MCF 10A (cell line): ENCODE results near the gene TBRG1. TPM values are rescaled to one million over a fixed set of nuclear protein-coding genes. Genes with fewer than 3 reads are reported as not detected.

ENCODE experiments used
- BruUV-seq: library from RNA; stranded (reverse); fragments of 400-500 nt; replicated peaks from 2 replicates; lab custom pipeline; 2021; lab: Mats Ljungman, UMichigan
- CTCF ChIA-PET: fragments of 300-600 bp; sonication (Branson Sonifier 250); formaldehyde crosslinking; extraction: SDS; loops from one replicate; lab custom pipeline; 2021; ENCODE audit warnings: antibody characterized with exemption, inconsistent platforms; lab: Yijun Ruan, JAX
- POLR2A ChIA-PET: fragments of 300-600, 350-650 bp; sonication (Branson Sonifier 250); formaldehyde crosslinking; extraction: SDS; loops from one replicate; lab custom pipeline; 2020; ENCODE audit warnings: antibody characterized with exemption, inconsistent platforms; lab: Yijun Ruan, JAX
- DNase-seq: peaks from one replicate; pipeline ENCODE4 v3.0.0-alpha.2; 2018; ENCODE audit not compliant: unreplicated experiment
- H3K27ac Mint-ChIP-seq: one replicate; pipeline ENCODE4 v1.8.0; 2022; ENCODE audit warnings: mild to moderate bottlenecking, low read depth, mixed read lengths; ENCODE audit not compliant: unreplicated experiment
- H3K27me3 Mint-ChIP-seq: one replicate; pipeline ENCODE4 v1.8.0; 2022; ENCODE audit warnings: mixed read lengths; ENCODE audit not compliant: insufficient read depth, unreplicated experiment
- H3K36me3 Mint-ChIP-seq: one replicate; pipeline ENCODE4 v1.8.0; 2022; ENCODE audit warnings: mild to moderate bottlenecking, moderate library complexity, mixed read lengths; ENCODE audit not compliant: insufficient read depth, unreplicated experiment
- H3K4me1 Mint-ChIP-seq: one replicate; pipeline ENCODE4 v1.8.0; 2022; ENCODE audit warnings: mixed read lengths; ENCODE audit not compliant: insufficient read depth, unreplicated experiment
- H3K4me3 Mint-ChIP-seq: one replicate; pipeline ENCODE4 v1.8.0; 2022; ENCODE audit warnings: mild to moderate bottlenecking, moderate library complexity, mixed read lengths; ENCODE audit not compliant: unreplicated experiment
- H3K9me3 Mint-ChIP-seq: one replicate; pipeline ENCODE4 v1.8.0; 2022; ENCODE audit warnings: mixed read lengths; ENCODE audit not compliant: unreplicated experiment
- intact Hi-C: fragments of 100-400 bp; cut with micrococcal nuclease; formaldehyde crosslinking; loops from 2 replicates; pipeline ENCODE4 v1.14.1; 2022
- total RNA-seq: library from RNA; stranded (reverse); gene quantifications from 2 replicates; pipeline ENCODE4 v1.2.3, GENCODE V29; 2022
- TF ChIP-seq, protein P1 (sequence below): fragments of 200-600 bp; IDR thresholded peaks from one replicate; pipeline ENCODE4 v1.8.0; 2022; ENCODE audit warnings: antibody characterized with exemption, mild to moderate bottlenecking; ENCODE audit not compliant: unreplicated experiment

The TBRG1 gene
- total RNA-seq, 1 experiment from 2014 or later: 54.0 TPM

GRCh38 chr11:124656774-124657630 is 34.3 kb downstream of the TBRG1 start:
- intact Hi-C loops: no loop called here
- H3K27ac Mint-ChIP-seq: no peak overlapping the region
- POLR2A ChIA-PET: interaction anchor here (0.6 kb wide), 1 partner anchor 89 kb away, joined by 4 read pairs; no protein-coding TSS in a partner anchor
- TF ChIP-seq, protein P1, sequence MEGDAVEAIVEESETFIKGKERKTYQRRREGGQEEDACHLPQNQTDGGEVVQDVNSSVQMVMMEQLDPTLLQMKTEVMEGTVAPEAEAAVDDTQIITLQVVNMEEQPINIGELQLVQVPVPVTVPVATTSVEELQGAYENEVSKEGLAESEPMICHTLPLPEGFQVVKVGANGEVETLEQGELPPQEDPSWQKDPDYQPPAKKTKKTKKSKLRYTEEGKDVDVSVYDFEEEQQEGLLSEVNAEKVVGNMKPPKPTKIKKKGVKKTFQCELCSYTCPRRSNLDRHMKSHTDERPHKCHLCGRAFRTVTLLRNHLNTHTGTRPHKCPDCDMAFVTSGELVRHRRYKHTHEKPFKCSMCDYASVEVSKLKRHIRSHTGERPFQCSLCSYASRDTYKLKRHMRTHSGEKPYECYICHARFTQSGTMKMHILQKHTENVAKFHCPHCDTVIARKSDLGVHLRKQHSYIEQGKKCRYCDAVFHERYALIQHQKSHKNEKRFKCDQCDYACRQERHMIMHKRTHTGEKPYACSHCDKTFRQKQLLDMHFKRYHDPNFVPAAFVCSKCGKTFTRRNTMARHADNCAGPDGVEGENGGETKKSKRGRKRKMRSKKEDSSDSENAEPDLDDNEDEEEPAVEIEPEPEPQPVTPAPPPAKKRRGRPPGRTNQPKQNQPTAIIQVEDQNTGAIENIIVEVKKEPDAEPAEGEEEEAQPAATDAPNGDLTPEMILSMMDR: no peak
- H3K9me3 Mint-ChIP-seq: no peaks in the 10 kb centered on the region
- no peak overlapping the region for H3K4me3 Mint-ChIP-seq
- CTCF ChIA-PET: interaction anchor here (0.6 to 1.7 kb wide), 4 partner anchors 13 to 242 kb away, joined by 3 to 4 read pairs (median 3); no protein-coding TSS in a partner anchor
- DNase-seq: no peak
- BruUV-seq: no TSS peak
- no peaks in the 10 kb centered on the region for H3K4me1 Mint-ChIP-seq
- no peaks in the 10 kb centered on the region for H3K36me3 Mint-ChIP-seq
- H3K27me3 Mint-ChIP-seq: no peaks in the 10 kb centered on the region

DNA sequence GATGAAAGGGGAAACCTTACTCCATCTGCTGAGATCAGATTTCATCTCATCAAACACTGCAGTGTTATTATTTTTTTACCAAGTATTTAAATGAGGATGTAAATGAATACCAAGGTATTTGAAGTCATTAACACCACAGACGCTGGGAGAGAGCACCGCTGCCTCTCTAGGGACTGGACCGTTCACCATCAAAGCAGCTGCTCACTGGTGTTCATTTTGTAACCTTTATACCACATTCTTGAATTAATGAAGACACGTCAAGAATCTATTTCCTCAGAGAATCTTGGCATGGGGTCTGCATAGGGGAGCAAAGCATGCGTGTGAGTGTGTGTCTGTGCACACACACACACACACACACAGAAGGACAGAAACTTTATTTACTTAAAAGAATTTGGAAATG is 35.2 kb downstream of the TBRG1 start:
- H3K4me1 Mint-ChIP-seq: no peaks in the 10 kb centered on the region
- POLR2A ChIA-PET: interaction anchor here (0.6 kb wide), 1 partner anchor 88 kb away, joined by 4 read pairs; no protein-coding TSS in a partner anchor
- H3K36me3 Mint-ChIP-seq: peaks cover 1% of the 10 kb centered on the region
- DNase-seq: no peak
- H3K27me3 Mint-ChIP-seq: no peaks in the 10 kb centered on the region
- H3K9me3 Mint-ChIP-seq: no peaks in the 10 kb centered on the region
- BruUV-seq: no TSS peak
- intact Hi-C loops: no loop called here
- TF ChIP-seq, protein P1: no peak
- H3K4me3 Mint-ChIP-seq: no peak overlapping the region
- CTCF ChIA-PET: interaction anchor here (1.7 kb wide), 1 partner anchor 14 kb away, joined by 3 read pairs; no protein-coding TSS in a partner anchor
- no peak overlapping the region for H3K27ac Mint-ChIP-seq

DNA sequence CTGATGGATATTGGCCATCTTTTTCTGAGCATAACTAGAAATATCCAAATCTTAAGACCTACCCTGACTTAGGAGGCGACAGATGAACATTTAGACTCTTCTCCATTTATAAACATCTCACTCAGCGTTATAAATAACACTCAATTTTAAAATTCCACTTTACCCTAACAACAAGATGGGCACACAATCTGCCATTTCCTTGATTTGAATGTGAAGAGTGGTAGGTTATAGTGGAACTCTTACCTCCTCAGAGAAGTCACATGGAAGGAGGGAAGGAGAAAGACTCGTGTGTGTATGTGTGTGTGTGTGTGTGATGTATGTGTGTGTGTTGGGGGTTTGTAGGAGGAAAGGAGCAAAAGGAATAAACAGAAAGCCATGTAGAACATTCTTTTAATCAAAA is 35.8 kb downstream of the TBRG1 start:
- Mint-ChIP-seq H3K27me3 (no peaks in the 10 kb centered on the region), H3K36me3 (peaks cover 6% of the 10 kb centered on the region), H3K9me3 (no peaks in the 10 kb centered on the region), H3K4me1 (no peaks in the 10 kb centered on the region), H3K4me3 (no peak overlapping the region), H3K27ac (no peak overlapping the region)
- DNase-seq: no peak
- intact Hi-C loops: no loop called here
- TF ChIP-seq, protein P1: no peak
- BruUV-seq: no TSS peak
- ChIA-PET POLR2A (no interaction called here), CTCF (interaction anchor here (1.0 to 1.1 kb wide), 2 partner anchors 15 to 134 kb away, joined by 3 read pairs; no protein-coding TSS in a partner anchor)

- no peak overlapping the region for H3K4me3 Mint-ChIP-seq
- TF ChIP-seq, protein P1: no peak
- intact Hi-C loops: no loop called here
- DNase-seq: no peak
- H3K36me3 Mint-ChIP-seq: peaks cover 6% of the 10 kb centered on the region
- no peaks in the 10 kb centered on the region for H3K9me3 Mint-ChIP-seq
- no peak overlapping the region for H3K27ac Mint-ChIP-seq
- H3K27me3 Mint-ChIP-seq: no peaks in the 10 kb centered on the region
- POLR2A ChIA-PET: no interaction called here
- CTCF ChIA-PET: interaction anchor here (1.0 to 1.1 kb wide), 2 partner anchors 16 to 134 kb away, joined by 3 read pairs; no protein-coding TSS in a partner anchor
- no peaks in the 10 kb centered on the region for H3K4me1 Mint-ChIP-seq
- BruUV-seq: no TSS peak
Measured at GRCh38 chr11:124658986-124659385, 36.3 kb downstream of the TBRG1 start.
